ENCODE results near the gene LRRC10B.
A peak's percentile ranks its signal among the peaks of the same experiment; 100 is the strongest.
"Not testable (repeated sequence)": the region's sequence is repeated elsewhere in the genome, so short reads cannot be mapped to it uniquely, and the experiment has no call there.

The LRRC10B gene

GRCh38 chr11:61507962-61508861 is at the start of gene LRRC10B:
Gene LRRC10B, plus strand, starts transcription at chr11:61508749. Its CDS starts 250 bp downstream, at chr11:61508999.
- TF ChIP-seq, protein P1, sequence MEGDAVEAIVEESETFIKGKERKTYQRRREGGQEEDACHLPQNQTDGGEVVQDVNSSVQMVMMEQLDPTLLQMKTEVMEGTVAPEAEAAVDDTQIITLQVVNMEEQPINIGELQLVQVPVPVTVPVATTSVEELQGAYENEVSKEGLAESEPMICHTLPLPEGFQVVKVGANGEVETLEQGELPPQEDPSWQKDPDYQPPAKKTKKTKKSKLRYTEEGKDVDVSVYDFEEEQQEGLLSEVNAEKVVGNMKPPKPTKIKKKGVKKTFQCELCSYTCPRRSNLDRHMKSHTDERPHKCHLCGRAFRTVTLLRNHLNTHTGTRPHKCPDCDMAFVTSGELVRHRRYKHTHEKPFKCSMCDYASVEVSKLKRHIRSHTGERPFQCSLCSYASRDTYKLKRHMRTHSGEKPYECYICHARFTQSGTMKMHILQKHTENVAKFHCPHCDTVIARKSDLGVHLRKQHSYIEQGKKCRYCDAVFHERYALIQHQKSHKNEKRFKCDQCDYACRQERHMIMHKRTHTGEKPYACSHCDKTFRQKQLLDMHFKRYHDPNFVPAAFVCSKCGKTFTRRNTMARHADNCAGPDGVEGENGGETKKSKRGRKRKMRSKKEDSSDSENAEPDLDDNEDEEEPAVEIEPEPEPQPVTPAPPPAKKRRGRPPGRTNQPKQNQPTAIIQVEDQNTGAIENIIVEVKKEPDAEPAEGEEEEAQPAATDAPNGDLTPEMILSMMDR (IDR thresholded peaks at IDR 0.05; ENCODE audit: low read depth, low read length, missing control alignments), result no peak

DNA sequence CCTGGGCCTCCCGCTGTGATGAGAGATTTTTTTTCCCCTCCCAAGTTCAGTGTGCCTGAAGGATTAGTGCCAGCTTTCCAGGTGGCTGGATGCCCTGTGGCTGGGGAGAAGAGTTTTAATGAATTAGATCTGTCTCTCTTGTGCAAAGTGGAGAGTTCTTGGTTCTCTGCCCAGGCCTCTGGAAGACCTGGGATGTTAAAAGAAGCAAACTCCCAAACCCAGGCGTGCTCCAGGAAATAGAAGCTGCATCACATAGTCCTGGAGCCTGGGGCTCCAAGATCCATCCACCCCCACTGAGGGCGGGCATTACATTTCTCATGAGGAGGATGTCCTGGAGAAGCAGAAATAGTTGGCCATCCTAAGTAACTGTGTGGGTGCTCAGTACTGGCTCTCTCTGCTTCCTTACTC is 48.1 kb upstream of the LRRC10B start:
- peak; percentile 16 for DNase-seq (ENCODE audit: low read depth)
- TF ChIP-seq, protein P1 (IDR thresholded peaks at IDR 0.05; ENCODE audit: low read depth, low read length, missing control alignments), result no peak
- H3K4me3 ChIP-seq (ENCODE audit: low read depth, low read length), result no peak overlapping the region
- in situ Hi-C loops (cut with HindIII; ENCODE audit: low sequenced_read_pairs), result loop anchor here (5.0 kb wide), 1 partner anchor 52 kb away; no protein-coding TSS in a partner anchor

More at GRCh38 chr11:61507962-61508861, at the start of gene LRRC10B:
- H3K4me3 ChIP-seq (ENCODE audit: low read depth, low read length), result no peak within 1 kb of the TSS
- no peak for DNase-seq (ENCODE audit: low read depth)
- in situ Hi-C loops (cut with HindIII; ENCODE audit: low sequenced_read_pairs), result no loop called here

GRCh38 chr11:61460986-61461385 is 47.6 kb upstream of the LRRC10B start:
- in situ Hi-C loops (cut with HindIII; ENCODE audit: low sequenced_read_pairs), result loop anchor here (5.0 kb wide), 1 partner anchor 51 kb away; no protein-coding TSS in a partner anchor
- TF ChIP-seq, protein P1 (IDR thresholded peaks at IDR 0.05; ENCODE audit: low read depth, low read length, missing control alignments), result no peak
- H3K4me3 ChIP-seq (ENCODE audit: low read depth, low read length), result no peak overlapping the region
- no peak for DNase-seq (ENCODE audit: low read depth)

DNA sequence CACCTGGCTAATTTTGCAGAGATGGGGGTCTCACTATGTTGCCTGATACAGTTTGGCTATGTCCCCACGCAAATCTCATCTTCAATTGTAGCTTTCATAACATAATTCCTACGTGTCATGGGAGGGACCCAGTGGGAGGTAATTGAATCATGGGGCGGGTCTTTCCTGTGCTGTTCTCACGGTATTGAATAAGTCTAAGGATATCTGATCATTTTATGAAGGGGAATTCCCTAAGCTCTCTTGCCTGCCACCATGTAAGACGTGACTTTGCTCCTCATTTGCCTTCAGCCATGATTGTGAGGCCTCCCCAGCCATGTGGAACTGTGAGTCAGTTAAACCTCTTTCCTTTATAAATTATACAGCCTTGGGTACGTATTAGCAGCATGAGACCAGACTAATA is 40.9 kb upstream of the LRRC10B start:
- H3K4me3 ChIP-seq (ENCODE audit: low read depth, low read length); DNase-seq (ENCODE audit: low read depth); in situ Hi-C loops (cut with HindIII; ENCODE audit: low sequenced_read_pairs): not testable (repeated sequence)

DNA sequence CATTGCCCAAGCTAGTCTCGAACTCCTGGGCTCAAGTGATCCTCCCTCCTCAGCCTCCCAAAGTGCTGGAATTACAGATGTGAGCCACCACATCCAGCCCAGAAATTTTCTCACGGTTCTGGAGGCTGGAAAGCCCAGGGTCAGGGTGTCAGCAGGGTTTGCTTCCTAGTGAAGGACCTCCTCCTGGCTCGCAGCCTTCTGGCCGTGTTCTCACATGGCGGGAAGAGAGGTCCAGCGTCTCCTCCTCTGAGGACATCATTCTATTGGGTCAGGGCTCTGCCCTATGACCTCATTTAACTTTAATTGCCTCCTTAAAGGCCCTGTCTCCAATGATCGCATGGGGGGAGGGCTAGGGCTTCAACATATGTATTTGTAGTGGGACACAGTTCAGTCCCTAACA is 40.5 kb upstream of the LRRC10B start:
- in situ Hi-C loops (cut with HindIII; ENCODE audit: low sequenced_read_pairs), result no loop called here
- H3K4me3 ChIP-seq (ENCODE audit: low read depth, low read length), result no peak overlapping the region
- TF ChIP-seq, protein P1 (IDR thresholded peaks at IDR 0.05; ENCODE audit: low read depth, low read length, missing control alignments), result no peak
- DNase-seq (ENCODE audit: low read depth), result no peak

DNA sequence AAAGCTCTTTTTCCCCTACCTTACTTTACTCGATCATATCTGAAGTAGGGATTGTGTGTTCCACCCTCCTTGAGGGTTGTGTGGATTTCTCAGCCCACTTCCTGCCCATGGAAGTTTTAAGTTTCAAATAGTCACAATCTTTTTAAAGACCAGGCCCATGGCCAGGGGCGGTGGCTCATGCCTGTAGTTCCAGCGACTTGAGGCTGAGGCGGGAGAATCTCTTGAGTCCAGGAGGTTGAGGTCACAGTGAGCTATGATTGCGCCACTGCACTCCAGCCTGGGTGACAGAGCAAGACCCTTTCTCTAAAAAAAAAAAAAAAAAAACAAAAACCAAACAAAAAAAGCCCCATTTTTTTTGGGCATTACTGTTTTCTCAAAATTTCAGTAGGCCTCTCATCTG is 36.3 kb upstream of the LRRC10B start:
- H3K4me3 ChIP-seq (ENCODE audit: low read depth, low read length), result no peak overlapping the region
- DNase-seq (ENCODE audit: low read depth), result no peak
- TF ChIP-seq, protein P1 (IDR thresholded peaks at IDR 0.05; ENCODE audit: low read depth, low read length, missing control alignments), result no peak
- in situ Hi-C loops (cut with HindIII; ENCODE audit: low sequenced_read_pairs), result no loop called here

- TF ChIP-seq, protein P1 (IDR thresholded peaks at IDR 0.05; ENCODE audit: low read depth, low read length, missing control alignments), result no peak
- H3K4me3 ChIP-seq (ENCODE audit: low read depth, low read length), result no peak overlapping the region
- DNase-seq (ENCODE audit: low read depth), result peak; percentile 24
- in situ Hi-C loops (cut with HindIII; ENCODE audit: low sequenced_read_pairs), result no loop called here
These were observed 35.7 kb upstream of the LRRC10B start for GRCh38 chr11:61472868-61473267.

Data from astrocyte of the cerebellum (primary cell).